ENCODE measurements around the gene ZNF69.
"Not testable (repeated sequence)": the region's sequence is repeated elsewhere in the genome, so short reads cannot be mapped to it uniquely, and the experiment has no call there.

The ZNF69 gene

GRCh38 chr19:11848594-11849469 is 38.8 kb upstream of the ZNF69 start, which contains the start of gene ZNF439:
ZNF439 (plus strand) TSS chr19:11848726; CDS start chr19:11848868, 142 bp downstream.
- peaks cover 0 to 1% of the 10 kb centered on the region in 2 donors for H3K4me1 ChIP-seq (ENCODE audit: control insufficient read depth in 2 of 2, insufficient read depth in 1 of 2, low read depth in 1 of 2, low read length in 2 of 2)
- H2AK5ac ChIP-seq (ENCODE audit: low read depth, low read length) = no peak within 1 kb of the TSS
- H3K9ac ChIP-seq (ENCODE audit: low read depth, low read length, poor library complexity) = peak within 1 kb of the TSS; percentile 30
- peak within 1 kb of the TSS; percentile 18 for H3K4me2 ChIP-seq (ENCODE audit: insufficient read depth, low read length, poor library complexity, severe bottlenecking)
- no peak within 1 kb of the TSS for H2BK5ac ChIP-seq (ENCODE audit: low read length)
- no peak within 1 kb of the TSS for H4K91ac ChIP-seq (ENCODE audit: low read depth, low read length, poor library complexity)
- no peak within 1 kb of the TSS for H3K27ac ChIP-seq (replicated peaks; ENCODE audit: low read length)
- no CpG with 5 or more reads among the region's 59 CpGs for WGBS, 2 donors (ENCODE audit: extremely low coverage in 2 of 2, insufficient read length in 2 of 2, insufficient replicate concordance in 1 of 2)
- peak within 1 kb of the TSS; percentile 15 for H2AFZ ChIP-seq (ENCODE audit: low read length)
- DNase-seq (ENCODE audit: low spot score) = peak; percentile 26
- H2BK120ac ChIP-seq (ENCODE audit: low read depth, low read length) = no peak within 1 kb of the TSS
- H3K4me3 ChIP-seq (ENCODE audit: low read length in 2 of 2) = peak within 1 kb of the TSS; percentile 45 to 75
- H3K18ac ChIP-seq (ENCODE audit: low read length) = no peak within 1 kb of the TSS
- H3K14ac ChIP-seq (ENCODE audit: low read length) = no peak within 1 kb of the TSS
- no peak within 1 kb of the TSS for H3K4ac ChIP-seq (ENCODE audit: low read length)
- H2BK12ac ChIP-seq (ENCODE audit: low read length) = no peak within 1 kb of the TSS
- no peaks in the 10 kb centered on the region for H3K79me1 ChIP-seq (ENCODE audit: low read depth, low read length)
- no peak within 1 kb of the TSS for H4K8ac ChIP-seq (ENCODE audit: low read depth, low read length)
- H3K23ac ChIP-seq (ENCODE audit: low read depth, low read length, poor library complexity) = no peak within 1 kb of the TSS
- H3K36me3 ChIP-seq (replicated peaks in 1 of 2; ENCODE audit: control insufficient read depth in 2 of 2, insufficient read depth in 2 of 2, low read length in 2 of 2) = no peaks in the 10 kb centered on the region
- H3K9me3 ChIP-seq (replicated peaks in 1 of 2; ENCODE audit: control insufficient read depth in 2 of 2, insufficient read depth in 1 of 2, low read depth in 1 of 2, low read length in 2 of 2) = peaks cover 2% of the 10 kb centered on the region in 2 donors
- H3K27me3 ChIP-seq (ENCODE audit: control insufficient read depth in 3 of 3, insufficient read depth in 3 of 3, low read depth in 1 of 3, low read length in 3 of 3) = no peaks in the 10 kb centered on the region
- H2BK15ac ChIP-seq (ENCODE audit: low read length) = no peak within 1 kb of the TSS

GRCh38 chr19:11850289-11850688 is 37.3 kb upstream of the ZNF69 start:
- not testable (repeated sequence) for H3K18ac ChIP-seq (ENCODE audit: low read length); H2BK120ac ChIP-seq (ENCODE audit: low read depth, low read length); H2BK12ac ChIP-seq (ENCODE audit: low read length); H3K27me3 ChIP-seq (ENCODE audit: control insufficient read depth in 3 of 3, insufficient read depth in 3 of 3, low read depth in 1 of 3, low read length in 3 of 3); H3K4ac ChIP-seq (ENCODE audit: low read length); DNase-seq (ENCODE audit: low spot score); H2AFZ ChIP-seq (ENCODE audit: low read length); H2BK5ac ChIP-seq (ENCODE audit: low read length); H3K4me2 ChIP-seq (ENCODE audit: insufficient read depth, low read length, poor library complexity, severe bottlenecking); H3K79me1 ChIP-seq (ENCODE audit: low read depth, low read length); H3K23ac ChIP-seq (ENCODE audit: low read depth, low read length, poor library complexity); H4K8ac ChIP-seq (ENCODE audit: low read depth, low read length); H3K4me3 ChIP-seq (ENCODE audit: low read length in 2 of 2); H2BK15ac ChIP-seq (ENCODE audit: low read length); H3K9ac ChIP-seq (ENCODE audit: low read depth, low read length, poor library complexity); H2AK5ac ChIP-seq (ENCODE audit: low read depth, low read length); H3K9me3 ChIP-seq (replicated peaks in 1 of 2; ENCODE audit: control insufficient read depth in 2 of 2, insufficient read depth in 1 of 2, low read depth in 1 of 2, low read length in 2 of 2); H4K91ac ChIP-seq (ENCODE audit: low read depth, low read length, poor library complexity); H3K4me1 ChIP-seq (ENCODE audit: control insufficient read depth in 2 of 2, insufficient read depth in 1 of 2, low read depth in 1 of 2, low read length in 2 of 2); H3K14ac ChIP-seq (ENCODE audit: low read length); H3K27ac ChIP-seq (replicated peaks; ENCODE audit: low read length); H3K36me3 ChIP-seq (replicated peaks in 1 of 2; ENCODE audit: control insufficient read depth in 2 of 2, insufficient read depth in 2 of 2, low read length in 2 of 2)
- WGBS, 2 donors (ENCODE audit: extremely low coverage in 2 of 2, insufficient read length in 2 of 2, insufficient replicate concordance in 1 of 2) = no CpG with 5 or more reads among the region's 4 CpGs

- no peak overlapping the region for H2BK5ac ChIP-seq (ENCODE audit: low read length)
- no peak overlapping the region for H3K4ac ChIP-seq (ENCODE audit: low read length)
- H3K27ac ChIP-seq (replicated peaks; ENCODE audit: low read length) = no peak overlapping the region
- H3K4me3 ChIP-seq (ENCODE audit: low read length in 2 of 2) = no peak overlapping the region
- no peak overlapping the region for H3K9ac ChIP-seq (ENCODE audit: low read depth, low read length, poor library complexity)
- H3K4me2 ChIP-seq (ENCODE audit: insufficient read depth, low read length, poor library complexity, severe bottlenecking) = no peak overlapping the region
- no peak overlapping the region for H3K23ac ChIP-seq (ENCODE audit: low read depth, low read length, poor library complexity)
- no peak overlapping the region for H2AFZ ChIP-seq (ENCODE audit: low read length)
- no peak overlapping the region for H3K14ac ChIP-seq (ENCODE audit: low read length)
- H3K27me3 ChIP-seq (ENCODE audit: control insufficient read depth in 3 of 3, insufficient read depth in 3 of 3, low read depth in 1 of 3, low read length in 3 of 3) = no peaks in the 10 kb centered on the region
- no peak overlapping the region for H2BK15ac ChIP-seq (ENCODE audit: low read length)
- WGBS, 2 donors (ENCODE audit: extremely low coverage in 2 of 2, insufficient read length in 2 of 2, insufficient replicate concordance in 1 of 2) = no CpG with 5 or more reads among the region's 3 CpGs
- H3K9me3 ChIP-seq (replicated peaks in 1 of 2; ENCODE audit: control insufficient read depth in 2 of 2, insufficient read depth in 1 of 2, low read depth in 1 of 2, low read length in 2 of 2) = peaks cover 4 to 9% of the 10 kb centered on the region in 2 donors
- no peaks in the 10 kb centered on the region for H3K79me1 ChIP-seq (ENCODE audit: low read depth, low read length)
- H3K36me3 ChIP-seq (replicated peaks in 1 of 2; ENCODE audit: control insufficient read depth in 2 of 2, insufficient read depth in 2 of 2, low read length in 2 of 2) = no peaks in the 10 kb centered on the region
- H3K18ac ChIP-seq (ENCODE audit: low read length) = no peak overlapping the region
- no peak overlapping the region for H4K91ac ChIP-seq (ENCODE audit: low read depth, low read length, poor library complexity)
- DNase-seq (ENCODE audit: low spot score) = no peak
- H3K4me1 ChIP-seq (ENCODE audit: control insufficient read depth in 2 of 2, insufficient read depth in 1 of 2, low read depth in 1 of 2, low read length in 2 of 2) = peaks cover 0 to under 1% of the 10 kb centered on the region in 2 donors
- H2BK12ac ChIP-seq (ENCODE audit: low read length) = no peak overlapping the region
- no peak overlapping the region for H4K8ac ChIP-seq (ENCODE audit: low read depth, low read length)
- no peak overlapping the region for H2AK5ac ChIP-seq (ENCODE audit: low read depth, low read length)
- no peak overlapping the region for H2BK120ac ChIP-seq (ENCODE audit: low read depth, low read length)
Measured at GRCh38 chr19:11853358-11853757, 34.2 kb upstream of the ZNF69 start.

GRCh38 chr19:11856596-11857250 is 30.9 kb upstream of the ZNF69 start:
- H2BK12ac ChIP-seq (ENCODE audit: low read length) = no peak overlapping the region
- no peak overlapping the region for H3K4me3 ChIP-seq (ENCODE audit: low read length in 2 of 2)
- no peak overlapping the region for H3K27ac ChIP-seq (replicated peaks; ENCODE audit: low read length)
- H2BK120ac ChIP-seq (ENCODE audit: low read depth, low read length) = no peak overlapping the region
- H3K14ac ChIP-seq (ENCODE audit: low read length) = no peak overlapping the region
- DNase-seq (ENCODE audit: low spot score) = no peak
- H3K23ac ChIP-seq (ENCODE audit: low read depth, low read length, poor library complexity) = no peak overlapping the region
- H2BK5ac ChIP-seq (ENCODE audit: low read length) = no peak overlapping the region
- H4K8ac ChIP-seq (ENCODE audit: low read depth, low read length) = no peak overlapping the region
- H3K36me3 ChIP-seq (replicated peaks in 1 of 2; ENCODE audit: control insufficient read depth in 2 of 2, insufficient read depth in 2 of 2, low read length in 2 of 2) = no peaks in the 10 kb centered on the region
- H3K4me1 ChIP-seq (ENCODE audit: control insufficient read depth in 2 of 2, insufficient read depth in 1 of 2, low read depth in 1 of 2, low read length in 2 of 2) = no peaks in the 10 kb centered on the region
- no CpG with 5 or more reads among the region's 12 CpGs for WGBS, 2 donors (ENCODE audit: extremely low coverage in 2 of 2, insufficient read length in 2 of 2, insufficient replicate concordance in 1 of 2)
- no peak overlapping the region for H2BK15ac ChIP-seq (ENCODE audit: low read length)
- H3K4me2 ChIP-seq (ENCODE audit: insufficient read depth, low read length, poor library complexity, severe bottlenecking) = no peak overlapping the region
- H3K27me3 ChIP-seq (ENCODE audit: control insufficient read depth in 3 of 3, insufficient read depth in 3 of 3, low read depth in 1 of 3, low read length in 3 of 3) = no peaks in the 10 kb centered on the region
- no peak overlapping the region for H2AK5ac ChIP-seq (ENCODE audit: low read depth, low read length)
- H3K18ac ChIP-seq (ENCODE audit: low read length) = no peak overlapping the region
- no peaks in the 10 kb centered on the region for H3K79me1 ChIP-seq (ENCODE audit: low read depth, low read length)
- no peak overlapping the region for H3K4ac ChIP-seq (ENCODE audit: low read length)
- H3K9ac ChIP-seq (ENCODE audit: low read depth, low read length, poor library complexity) = no peak overlapping the region
- peaks cover 8 to 17% of the 10 kb centered on the region in 2 donors for H3K9me3 ChIP-seq (replicated peaks in 1 of 2; ENCODE audit: control insufficient read depth in 2 of 2, insufficient read depth in 1 of 2, low read depth in 1 of 2, low read length in 2 of 2)
- H4K91ac ChIP-seq (ENCODE audit: low read depth, low read length, poor library complexity) = no peak overlapping the region
- H2AFZ ChIP-seq (ENCODE audit: low read length) = no peak overlapping the region

Measured in neuronal stem cell (in vitro differentiated cells).